ENCODE measurements around the gene SFI1.
"Not testable (repeated sequence)": the region's sequence is repeated elsewhere in the genome, so short reads cannot be mapped to it uniquely, and the experiment has no call there.

Gene SFI1

GRCh38 chr22:31588970-31589675, 92.8 kb downstream of the SFI1 start:
- TF ChIP-seq CTCF (IDR thresholded peaks at IDR 0.05; ENCODE audit: control insufficient read depth, insufficient read depth, low read depth, low read length, missing control alignments), result no peak
- H3K4me3 ChIP-seq (ENCODE audit: control insufficient read depth, low read depth, low read length), result no peak overlapping the region
- no peak for DNase-seq (ENCODE audit: low read depth)

GRCh38 chr22:31590161-31590560, 93.8 kb downstream of the SFI1 start:
- DNase-seq (ENCODE audit: low read depth); H3K4me3 ChIP-seq (ENCODE audit: control insufficient read depth, low read depth, low read length): not testable (repeated sequence)

GRCh38 chr22:31595271-31595670, 98.9 kb downstream of the SFI1 start:
- H3K4me3 ChIP-seq (ENCODE audit: control insufficient read depth, low read depth, low read length), result no peak overlapping the region
- no peak for TF ChIP-seq CTCF (IDR thresholded peaks at IDR 0.05; ENCODE audit: control insufficient read depth, insufficient read depth, low read depth, low read length, missing control alignments)
- DNase-seq (ENCODE audit: low read depth), result no peak

GRCh38 chr22:31602259-31602952, 106.1 kb downstream of the SFI1 start:
- TF ChIP-seq CTCF (IDR thresholded peaks at IDR 0.05; ENCODE audit: control insufficient read depth, insufficient read depth, low read depth, low read length, missing control alignments), result no peak
- H3K4me3 ChIP-seq (ENCODE audit: control insufficient read depth, low read depth, low read length), result no peak overlapping the region
- DNase-seq (ENCODE audit: low read depth), result peak; percentile 78

- TF ChIP-seq CTCF (IDR thresholded peaks at IDR 0.05; ENCODE audit: control insufficient read depth, insufficient read depth, low read depth, low read length, missing control alignments), result no peak
- H3K4me3 ChIP-seq (ENCODE audit: control insufficient read depth, low read depth, low read length), result no peak overlapping the region
- DNase-seq (ENCODE audit: low read depth), result no peak
These were observed 106.8 kb downstream of the SFI1 start for GRCh38 chr22:31603081-31603525.

- no peak for DNase-seq (ENCODE audit: low read depth)
- TF ChIP-seq CTCF (IDR thresholded peaks at IDR 0.05; ENCODE audit: control insufficient read depth, insufficient read depth, low read depth, low read length, missing control alignments), result no peak
- H3K4me3 ChIP-seq (ENCODE audit: control insufficient read depth, low read depth, low read length), result no peak overlapping the region
These were observed 107.2 kb downstream of the SFI1 start for GRCh38 chr22:31603574-31603973.

- DNase-seq (ENCODE audit: low read depth), result no peak
- H3K4me3 ChIP-seq (ENCODE audit: control insufficient read depth, low read depth, low read length), result no peak overlapping the region
- TF ChIP-seq CTCF (IDR thresholded peaks at IDR 0.05; ENCODE audit: control insufficient read depth, insufficient read depth, low read depth, low read length, missing control alignments), result no peak
These were observed 107.9 kb downstream of the SFI1 start for GRCh38 chr22:31604137-31604705.

Data from AG09309 (cell line).